ENCODE data around the gene SPAG4. TPM values are rescaled to one million over a fixed set of nuclear protein-coding genes. Genes with fewer than 3 reads are reported as not detected.

The SPAG4 gene
- total RNA-seq, 2 experiments from 2014 or later: 2.9 to 3.6 TPM

- peaks cover 36% of the 10 kb centered on the region for H3K4me1 Mint-ChIP-seq (ENCODE audit: low read depth)
- H3K27ac Mint-ChIP-seq: peak within 1 kb of the TSS; percentile 99
- peaks cover 5% of the 10 kb centered on the region for H3K9me3 Mint-ChIP-seq
- CTCF ChIA-PET: interaction anchor here (1.2 to 2.1 kb wide), 4 partner anchors 45 to 290 kb away, joined by 3 to 8 read pairs (median 6); partner anchors contain the start of gene SCAND1
- H3K27me3 Mint-ChIP-seq (ENCODE audit: low read depth): no peaks in the 10 kb centered on the region
- intact Hi-C loops (cut with micrococcal nuclease): loop anchor here (1.0 to 10.0 kb wide), 11 partner anchors 35 to 1672 kb away; partner anchors contain the start of genes CEP250, ERGIC3, NCOA6 and NFS1
- peak within 1 kb of the TSS; percentile 95 for H3K4me3 Mint-ChIP-seq
- DNase-seq: peak; percentile 95
- H3K36me3 Mint-ChIP-seq (ENCODE audit: low read depth): peaks cover 32% of the 10 kb centered on the region
These were observed 49.0 kb downstream of the SPAG4 start, which contains the start of the genes CPNE1 and RBM12 for GRCh38 chr20:35664466-35665206. CPNE1 (minus strand) TSS chr20:35664900; CDS start chr20:35632923, 31,977 bp downstream. RBM12 (minus strand) TSS chr20:35664900; CDS start chr20:35655322, 9,578 bp downstream.

GRCh38 chr20:35665949-35666288, 50.3 kb downstream of the SPAG4 start:
- Mint-ChIP-seq H3K27me3 (ENCODE audit: low read depth) (no peaks in the 10 kb centered on the region), H3K4me3 (peak overlapping the region; percentile 14), H3K9me3 (no peaks in the 10 kb centered on the region), H3K4me1 (ENCODE audit: low read depth) (peaks cover 23% of the 10 kb centered on the region), H3K27ac (peak overlapping the region; percentile 54), H3K36me3 (ENCODE audit: low read depth) (peaks cover 27% of the 10 kb centered on the region)
- DNase-seq: no peak
- CTCF ChIA-PET: interaction anchor here (0.7 to 1.5 kb wide), 7 partner anchors 10 to 489 kb away, joined by 3 to 8 read pairs (median 3); partner anchors contain the start of gene SCAND1
- intact Hi-C loops (cut with micrococcal nuclease): loop anchor here (1.0 to 10.0 kb wide), 3 partner anchors 65 to 841 kb away; partner anchors contain the start of genes CEP250 and NCOA6

GRCh38 chr20:35669221-35669620, 53.6 kb downstream of the SPAG4 start:
- Mint-ChIP-seq H3K4me1 (ENCODE audit: low read depth) (peaks cover 3% of the 10 kb centered on the region), H3K27ac (no peak overlapping the region), H3K36me3 (ENCODE audit: low read depth) (peaks cover 31% of the 10 kb centered on the region), H3K9me3 (no peaks in the 10 kb centered on the region), H3K4me3 (no peak overlapping the region), H3K27me3 (ENCODE audit: low read depth) (no peaks in the 10 kb centered on the region)
- no peak for DNase-seq
- CTCF ChIA-PET: interaction anchor here (1.0 kb wide), 1 partner anchor 156 kb away, joined by 3 read pairs; no protein-coding TSS in a partner anchor
- intact Hi-C loops (cut with micrococcal nuclease): loop anchor here (10.0 kb wide), 1 partner anchor 844 kb away; the partner anchor contains the start of gene NCOA6

GRCh38 chr20:35669681-35670080, 54.1 kb downstream of the SPAG4 start:
- DNase-seq: no peak
- CTCF ChIA-PET: no interaction called here
- Mint-ChIP-seq H3K27me3 (ENCODE audit: low read depth) (no peaks in the 10 kb centered on the region), H3K4me1 (ENCODE audit: low read depth) (peaks cover 3% of the 10 kb centered on the region), H3K36me3 (ENCODE audit: low read depth) (peaks cover 32% of the 10 kb centered on the region), H3K4me3 (no peak overlapping the region), H3K27ac (no peak overlapping the region), H3K9me3 (no peaks in the 10 kb centered on the region)
- intact Hi-C loops (cut with micrococcal nuclease): loop anchor here (10.0 kb wide), 1 partner anchor 845 kb away; the partner anchor contains the start of gene NCOA6

Other genes starting within 250 kb of the SPAG4 start
- 10 to 100 TPM; 47.4 to 48.5 TPM for gene UQCC1, start 203.9 kb upstream of the SPAG4 start, total RNA-seq
- gene GDF5, start 177.6 kb upstream of the SPAG4 start, total RNA-seq: not detected
- gene CEP250, start 160.2 kb upstream of the SPAG4 start, total RNA-seq: 10 to 100 TPM; 43.4 to 46.9 TPM
- gene C20orf173, start 86.2 kb upstream of the SPAG4 start, total RNA-seq: not detected
- gene ERGIC3, start 73.8 kb upstream of the SPAG4 start, total RNA-seq: 100 to 1,000 TPM; 107 to 113 TPM
- 100 to 1,000 TPM; 261 to 281 TPM for gene CPNE1, start 49.1 kb downstream of the SPAG4 start, total RNA-seq
- 100 to 1,000 TPM; 106 to 110 TPM for gene RBM12, start 49.1 kb downstream of the SPAG4 start, total RNA-seq
- gene NFS1, start 83.5 kb downstream of the SPAG4 start, total RNA-seq: 10 to 100 TPM; 33.6 to 38.1 TPM
- gene ROMO1, start 83.6 kb downstream of the SPAG4 start, total RNA-seq: 100 to 1,000 TPM; 120 to 134 TPM
- gene RBM39, start 126.4 kb downstream of the SPAG4 start, total RNA-seq: 100 to 1,000 TPM; 297 to 304 TPM
- gene PHF20, start 156.2 kb downstream of the SPAG4 start, total RNA-seq: 10 to 100 TPM; 39.8 to 46.0 TPM